IMR-90 (cell line): ENCODE data around the gene FBLN1. TPM values are rescaled to one million over a fixed set of nuclear protein-coding genes. Genes with fewer than 3 reads are reported as not detected.

ENCODE experiments used
- ATAC-seq: fragments of 200-7000 bp; cut with Tn5 transposase; 2 replicates; pipeline ENCODE4 v1.9.1; 2020; ENCODE audit warnings: low read depth, mild to moderate bottlenecking, moderate library complexity
- BruUV-seq: library from RNA; stranded (reverse); fragments of 400-500 nt; replicated peaks from 2 replicates; lab custom pipeline; 2021; lab: Mats Ljungman, UMichigan
- CTCF ChIA-PET: fragments of 300-600 bp; formaldehyde crosslinking; extraction: SDS; loops from one replicate; lab custom pipeline; 2021; ENCODE audit warnings: antibody characterized with exemption; lab: Yijun Ruan, JAX
- POLR2A ChIA-PET: fragments of 300-600 bp; sonication (Branson Sonifier 250); formaldehyde crosslinking; loops from one replicate; lab custom pipeline; 2022; ENCODE audit warnings: antibody characterized with exemption; ENCODE audit not compliant: unreplicated experiment; lab: Charles Lee
- DNase-seq: peaks from one replicate; pipeline ENCODE4 v3.0.0; 2013
- H2AFZ ChIP-seq: replicated peaks from 2 replicates; pipeline ENCODE3; 2013; ENCODE audit warnings: low read length, mild to moderate bottlenecking; ENCODE audit not compliant: poor library complexity
- H2AK5ac ChIP-seq: 2 replicates; pipeline ENCODE4 v1.6.1; 2013; ENCODE audit warnings: low read depth, low read length, inconsistent platforms
- H2AK9ac ChIP-seq: replicated peaks from 2 replicates; pipeline ENCODE3; 2013; ENCODE audit warnings: mild to moderate bottlenecking, low read depth, low read length, moderate library complexity; ENCODE audit not compliant: poor library complexity
- H2BK120ac ChIP-seq: 2 replicates; pipeline ENCODE4 v1.6.1; 2013; ENCODE audit warnings: low read depth, low read length, inconsistent platforms
- H2BK15ac ChIP-seq: 3 replicates; pipeline ENCODE4 v1.6.1; 2013; ENCODE audit warnings: low read depth, low read length, inconsistent platforms
- H2BK20ac ChIP-seq: 2 replicates; pipeline ENCODE4 v1.6.1; 2013; ENCODE audit warnings: low read depth, mild to moderate bottlenecking, inconsistent platforms, low read length, moderate library complexity
- H2BK5ac ChIP-seq: 2 replicates; pipeline ENCODE4 v1.6.1; 2013; ENCODE audit warnings: mild to moderate bottlenecking, low read depth, low read length, inconsistent platforms; ENCODE audit not compliant: poor library complexity, severe bottlenecking
- H3K14ac ChIP-seq: replicated peaks from 2 replicates; pipeline ENCODE4 v1.6.1; 2013; ENCODE audit warnings: low read depth, low read length, inconsistent platforms
- H3K18ac ChIP-seq: 2 replicates; pipeline ENCODE4 v1.6.1; 2013; ENCODE audit warnings: low read depth, low read length, control low read depth
- H3K23ac ChIP-seq: 2 replicates; pipeline ENCODE4 v1.6.1; 2013; ENCODE audit warnings: low read depth, low read length, inconsistent platforms
- H3K27ac ChIP-seq: 2 replicates; pipeline ENCODE4 v1.5.1; 2013; ENCODE audit warnings: mild to moderate bottlenecking, control low read depth, low read length; ENCODE audit not compliant: insufficient read depth
- H3K27me3 ChIP-seq: 2 replicates; pipeline ENCODE4 v1.6.1; 2013; ENCODE audit warnings: low read length; ENCODE audit not compliant: control insufficient read depth, insufficient read depth
- H3K36me3 ChIP-seq: 2 replicates; pipeline ENCODE4 v1.6.1; 2013; ENCODE audit warnings: low read length, mixed read lengths; ENCODE audit not compliant: control insufficient read depth, insufficient read depth
- H3K4ac ChIP-seq: 2 replicates; pipeline ENCODE4 v1.6.1; 2013; ENCODE audit warnings: low read depth, low read length, inconsistent platforms
- H3K4me1 ChIP-seq: 2 replicates; pipeline ENCODE4 v1.6.1; 2013; ENCODE audit warnings: low read length, mixed read lengths; ENCODE audit not compliant: control insufficient read depth, insufficient read depth
- H3K4me2 ChIP-seq: 2 replicates; pipeline ENCODE4 v1.6.1; 2013; ENCODE audit warnings: low read depth, mild to moderate bottlenecking, control low read depth, low read length, moderate library complexity
- H3K4me3 ChIP-seq: 2 replicates; pipeline ENCODE4 v1.5.1; 2013; ENCODE audit warnings: low read depth, mild to moderate bottlenecking, control low read depth, low read length, moderate library complexity; ENCODE audit not compliant: insufficient read depth
- H3K56ac ChIP-seq: 2 replicates; pipeline ENCODE4 v1.6.1; 2013; ENCODE audit warnings: low read length, inconsistent platforms; ENCODE audit not compliant: insufficient read depth; ENCODE audit errors: extremely low read depth
- H3K79me1 ChIP-seq, 2 experiments: 2 replicates each; pipeline ENCODE4 v1.6.1; 2013; ENCODE audit warnings: low read length in 2 of 2, inconsistent platforms in 1 of 2, low read depth in 1 of 2
- H3K9ac ChIP-seq: 2 replicates; pipeline ENCODE4 v1.6.1; 2013; ENCODE audit warnings: low read depth, low read length, control low read depth
- H3K9me1 ChIP-seq: 2 replicates; pipeline ENCODE4 v1.6.1; 2013; ENCODE audit warnings: low read length, inconsistent platforms; ENCODE audit not compliant: insufficient read depth
- H3K9me3 ChIP-seq: 2 replicates; pipeline ENCODE4 v1.6.1; 2013; ENCODE audit warnings: low read length; ENCODE audit not compliant: control insufficient read depth, insufficient read depth
- H4K20me1 ChIP-seq: 2 replicates; pipeline ENCODE4 v1.6.1; 2013; ENCODE audit warnings: low read length, inconsistent platforms; ENCODE audit not compliant: insufficient read depth
- H4K5ac ChIP-seq: 2 replicates; pipeline ENCODE4 v1.6.1; 2013; ENCODE audit warnings: mild to moderate bottlenecking, low read depth, low read length, control low read depth
- H4K8ac ChIP-seq, 2 experiments: 2 replicates each; pipeline ENCODE4 v1.6.1; 2013; ENCODE audit warnings: low read depth in 2 of 2, low read length in 2 of 2, control low read depth in 1 of 2, inconsistent platforms in 1 of 2
- H4K91ac ChIP-seq: 2 replicates; pipeline ENCODE4 v1.6.1; 2013; ENCODE audit warnings: low read depth, low read length, inconsistent platforms; ENCODE audit not compliant: insufficient read depth
- BHLHE40 ChIP-seq: fragments of 150-350 bp; IDR thresholded peaks from 2 replicates; pipeline ENCODE4 v1.6.1; 2016; ENCODE audit warnings: mild to moderate bottlenecking, low read depth, low read length
- CHD1 ChIP-seq: IDR thresholded peaks from 2 replicates; pipeline ENCODE4 v1.6.1; 2012; ENCODE audit warnings: low read depth, low read length, improper control_type of control experiment
- FOS ChIP-seq: fragments of 150-350 bp; IDR thresholded peaks from 2 replicates; pipeline ENCODE4 v1.6.1; 2016; ENCODE audit warnings: low read depth, low read length
- MAFK ChIP-seq: IDR thresholded peaks from 2 replicates; pipeline ENCODE4 v1.6.1; 2012; ENCODE audit warnings: low read depth, low read length, improper control_type of control experiment
- MAZ ChIP-seq: IDR thresholded peaks from 2 replicates; pipeline ENCODE4 v1.6.1; 2012; ENCODE audit warnings: low read depth, mild to moderate bottlenecking, low read length, improper control_type of control experiment, moderate library complexity, borderline replicate concordance
- MXI1 ChIP-seq: IDR thresholded peaks from 2 replicates; pipeline ENCODE4 v1.6.1; 2012; ENCODE audit warnings: low read depth, mild to moderate bottlenecking, low read length, moderate library complexity, borderline replicate concordance
- NFE2L2 ChIP-seq: fragments of 150-350 bp; IDR thresholded peaks from 2 replicates; pipeline ENCODE4 v1.6.1; 2016; ENCODE audit warnings: low read depth, mild to moderate bottlenecking, low read length
- POLR2A ChIP-seq: IDR thresholded peaks from 2 replicates; pipeline ENCODE4 v1.6.1; 2012; ENCODE audit warnings: mild to moderate bottlenecking, low read depth, low read length
- RAD21 ChIP-seq: IDR thresholded peaks from 2 replicates; pipeline ENCODE4 v1.6.1; 2012; ENCODE audit warnings: low read length, improper control_type of control experiment
- RFX5 ChIP-seq: IDR thresholded peaks from 2 replicates; pipeline ENCODE4 v1.8.0; 2012; ENCODE audit warnings: low read depth, mild to moderate bottlenecking, low read length, moderate library complexity
- SMC3 ChIP-seq: fragments of 150-350 bp; IDR thresholded peaks from 2 replicates; pipeline ENCODE4 v1.6.1; 2016; ENCODE audit warnings: low read depth, mild to moderate bottlenecking, antibody characterized with exemption, low read length, moderate library complexity
- USF2 ChIP-seq: fragments of 150-350 bp; IDR thresholded peaks from 2 replicates; pipeline ENCODE4 v1.6.1; 2017; ENCODE audit warnings: mild to moderate bottlenecking, antibody characterized with exemption, low read length, low read depth
- WGBS, 2 experiments: methylation state at CpG; one replicate each; pipeline versions ENCODE4 v1.1.5 to v1.1.7; 2013; ENCODE audit warnings: missing lambda C conversion rate in 2 of 2; ENCODE audit not compliant: insufficient read length in 1 of 2; ENCODE audit errors: extremely low coverage in 2 of 2; 5-methylcytosine and 5-hydroxymethylcytosine counted together
- dilution Hi-C: fragments of 300-500 bp; cut with HindIII; formaldehyde crosslinking; loops from one replicate; pipeline ENCODE4 v1.14.3; 2018; ENCODE audit warnings: low sequenced_read_pairs; ENCODE audit not compliant: unreplicated experiment
- in situ Hi-C: fragments of 300-500 bp; cut with MboI; formaldehyde crosslinking; loops from 3 replicates; pipeline ENCODE4 v1.14.3; 2019; ENCODE audit warnings: low sequenced_read_pairs, inconsistent platforms, mixed read lengths
- intact Hi-C: fragments of 100-400 bp; cut with micrococcal nuclease; formaldehyde crosslinking; loops from 2 replicates; pipeline ENCODE4 v1.10.0; 2022
- polyA plus RNA-seq, 3 experiments: library from polyadenylated mRNA; depleted of rRNA; stranded (reverse); fragments of >200 nt; gene quantifications; 2 replicates each; pipeline ENCODE4 v1.2.3, GENCODE V29; 2012; ENCODE audit warnings: low replicate concordance in 1 of 3
- total RNA-seq: library from RNA; depleted of rRNA; stranded (reverse); fragments of >200 nt; gene quantifications from 2 replicates; pipeline ENCODE4 v1.2.3, GENCODE V29; 2012
- TF ChIP-seq, protein P1 (sequence below): conservative IDR thresholded peaks from 2 replicates; pipeline ENCODE4 v1.5.1; 2012; ENCODE audit warnings: mild to moderate bottlenecking, low read depth, low read length, improper control_type of control experiment
- TF ChIP-seq, protein P2 (sequence below): fragments of 150-350 bp; IDR thresholded peaks from 2 replicates; pipeline ENCODE4 v1.6.1; 2016; ENCODE audit warnings: low read depth, mild to moderate bottlenecking, low read length, moderate library complexity, borderline replicate concordance

The FBLN1 gene
- total and polyA plus RNA-seq, 2 of the 4 experiments (the other 2 are of a cell fraction) = 11.3 to 87.9 TPM

DNA sequence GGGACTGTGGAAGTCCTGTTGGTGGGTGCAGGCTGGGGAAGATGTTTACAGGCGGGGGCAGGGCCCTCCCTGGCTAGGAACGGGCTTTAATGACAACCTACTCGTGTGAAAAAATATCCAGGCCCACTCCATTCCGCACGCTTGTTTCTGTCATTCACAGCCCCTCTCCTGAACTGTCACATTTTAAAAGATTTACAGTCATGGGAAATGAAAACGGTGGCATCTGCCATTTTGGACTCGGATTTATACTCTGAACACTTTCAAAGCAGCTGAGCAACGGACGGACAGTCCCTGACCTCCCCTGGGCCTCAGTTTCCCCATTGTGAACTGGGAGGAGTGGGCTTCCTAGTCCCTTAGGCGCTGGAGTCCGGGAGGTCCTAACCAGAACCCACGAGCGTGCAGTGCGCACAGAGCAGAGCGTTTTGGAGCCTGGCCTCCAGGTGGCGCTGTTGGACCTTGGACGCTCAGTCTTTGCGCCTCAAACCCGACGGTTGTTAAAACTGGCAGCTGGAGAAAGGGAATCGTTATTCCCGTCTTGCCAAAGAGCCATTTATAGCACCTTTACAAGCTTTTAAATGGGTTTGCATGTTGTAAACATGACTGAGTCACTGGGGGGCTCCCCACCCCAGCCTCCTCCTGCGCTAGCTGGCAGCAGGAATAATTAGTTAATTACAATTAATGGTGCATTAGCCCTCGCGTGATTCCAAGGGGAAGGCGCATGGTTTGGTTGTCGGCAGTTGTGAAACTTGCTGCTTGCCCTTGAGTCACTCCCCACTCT lies 75.3 kb downstream of the FBLN1 start:
- Histone ChIP-seq H3K14ac (no peak overlapping the region), H2AK9ac (no peak overlapping the region), H3K27me3 (no peaks in the 10 kb centered on the region), H2AK5ac (no peak overlapping the region), H3K79me1 (no peaks in the 10 kb centered on the region), H3K18ac (no peak overlapping the region), H4K20me1 (no peaks in the 10 kb centered on the region; the same call in 1 of the 2 replicates), H3K23ac (no peak overlapping the region), H3K27ac (no peak overlapping the region), H2BK20ac (no peak overlapping the region), H3K9ac (no peak overlapping the region), H2BK15ac (no peak overlapping the region), H2BK120ac (no peak overlapping the region), H2AFZ (peak overlapping the region; percentile 28), H3K9me1 (no peaks in the 10 kb centered on the region), H3K4me3 (no peak overlapping the region), H4K91ac (no peak overlapping the region), H2BK5ac (no peak overlapping the region), H3K56ac (no peak overlapping the region), H3K4me2 (no peak overlapping the region), H3K4ac (no peak overlapping the region), H4K8ac (no peak overlapping the region), H4K5ac (no peak overlapping the region), H3K9me3 (no peaks in the 10 kb centered on the region), H3K36me3 (peaks cover 70% of the 10 kb centered on the region; the same call in 1 of the 2 replicates), H3K4me1 (no peaks in the 10 kb centered on the region)
- in situ Hi-C loops = no loop called here
- POLR2A ChIA-PET = no interaction called here
- DNase-seq (peak; percentile 73), ATAC-seq (peak; percentile 90)
- dilution Hi-C loops = no loop called here
- CTCF ChIA-PET = interaction anchor here (0.6 to 1.2 kb wide), 4 partner anchors 10 to 395 kb away, joined by 3 to 4 read pairs (median 3); no protein-coding TSS in a partner anchor
- BruUV-seq = no TSS peak
- WGBS, 2 experiments = 56% methylated on average over 3 of the region's 27 CpGs; no CpG with 5 or more reads in 1 of the 2 experiments
- intact Hi-C loops = no loop called here
- TF ChIP-seq RAD21 (peak; percentile 92), POLR2A (no peak; the same call in 1 of the 2 replicates), BHLHE40 (no peak), SMC3 (peak; percentile 88), MAFK (no peak), MXI1 (0 out of 2 replicates have a peak, but pooled peaks have one; percentile 23), MAZ (0 out of 2 replicates have a peak, but pooled peaks have one; percentile 14), FOS (no peak), NFE2L2 (no peak), CHD1 (no peak), RFX5 (no peak), USF2 (no peak)
- TF ChIP-seq, protein P1, sequence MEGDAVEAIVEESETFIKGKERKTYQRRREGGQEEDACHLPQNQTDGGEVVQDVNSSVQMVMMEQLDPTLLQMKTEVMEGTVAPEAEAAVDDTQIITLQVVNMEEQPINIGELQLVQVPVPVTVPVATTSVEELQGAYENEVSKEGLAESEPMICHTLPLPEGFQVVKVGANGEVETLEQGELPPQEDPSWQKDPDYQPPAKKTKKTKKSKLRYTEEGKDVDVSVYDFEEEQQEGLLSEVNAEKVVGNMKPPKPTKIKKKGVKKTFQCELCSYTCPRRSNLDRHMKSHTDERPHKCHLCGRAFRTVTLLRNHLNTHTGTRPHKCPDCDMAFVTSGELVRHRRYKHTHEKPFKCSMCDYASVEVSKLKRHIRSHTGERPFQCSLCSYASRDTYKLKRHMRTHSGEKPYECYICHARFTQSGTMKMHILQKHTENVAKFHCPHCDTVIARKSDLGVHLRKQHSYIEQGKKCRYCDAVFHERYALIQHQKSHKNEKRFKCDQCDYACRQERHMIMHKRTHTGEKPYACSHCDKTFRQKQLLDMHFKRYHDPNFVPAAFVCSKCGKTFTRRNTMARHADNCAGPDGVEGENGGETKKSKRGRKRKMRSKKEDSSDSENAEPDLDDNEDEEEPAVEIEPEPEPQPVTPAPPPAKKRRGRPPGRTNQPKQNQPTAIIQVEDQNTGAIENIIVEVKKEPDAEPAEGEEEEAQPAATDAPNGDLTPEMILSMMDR = peak; percentile 87
- TF ChIP-seq, protein P2, sequence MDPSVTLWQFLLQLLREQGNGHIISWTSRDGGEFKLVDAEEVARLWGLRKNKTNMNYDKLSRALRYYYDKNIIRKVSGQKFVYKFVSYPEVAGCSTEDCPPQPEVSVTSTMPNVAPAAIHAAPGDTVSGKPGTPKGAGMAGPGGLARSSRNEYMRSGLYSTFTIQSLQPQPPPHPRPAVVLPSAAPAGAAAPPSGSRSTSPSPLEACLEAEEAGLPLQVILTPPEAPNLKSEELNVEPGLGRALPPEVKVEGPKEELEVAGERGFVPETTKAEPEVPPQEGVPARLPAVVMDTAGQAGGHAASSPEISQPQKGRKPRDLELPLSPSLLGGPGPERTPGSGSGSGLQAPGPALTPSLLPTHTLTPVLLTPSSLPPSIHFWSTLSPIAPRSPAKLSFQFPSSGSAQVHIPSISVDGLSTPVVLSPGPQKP = no peak
